Smooth muscle cell (in vitro differentiated cells): ENCODE results near the gene THEMIS. TPM values are rescaled to one million over a fixed set of nuclear protein-coding genes. Genes with fewer than 3 reads are reported as not detected.

Experiments used
- DNase-seq: peaks from one replicate; lab custom pipeline; 2025; ENCODE audit not compliant: unreplicated experiment; lab: John Stamatoyannopoulos, UW
- H2AFZ ChIP-seq: fragments of 200-600 bp; sonication (generic); 2 replicates; pipeline ENCODE4 v1.6.0; 2016; ENCODE audit warnings: antibody characterized with exemption, low read depth, mild to moderate bottlenecking
- H3F3A ChIP-seq: fragments of 200-600 bp; sonication (generic); 2 replicates; pipeline ENCODE4 v1.6.0; 2017; ENCODE audit warnings: antibody characterized with exemption, low read depth
- H3K27ac ChIP-seq: fragments of 200-600 bp; sonication (generic); 2 replicates; pipeline ENCODE4 v1.5.1; 2016; ENCODE audit warnings: low read depth, mild to moderate bottlenecking
- H3K27me3 ChIP-seq: fragments of 200-600 bp; sonication (generic); 2 replicates; pipeline ENCODE4 v1.6.1; 2016; ENCODE audit warnings: low read depth, mild to moderate bottlenecking
- H3K36me3 ChIP-seq: fragments of 200-600 bp; sonication (generic); 2 replicates; pipeline ENCODE4 v1.5.1; 2016; ENCODE audit warnings: low read depth
- H3K4me1 ChIP-seq: fragments of 200-600 bp; sonication (generic); 2 replicates; pipeline ENCODE4 v1.5.1; 2016; ENCODE audit warnings: low read depth
- H3K4me2 ChIP-seq: fragments of 200-600 bp; sonication (generic); 2 replicates; pipeline ENCODE4 v1.6.0; 2016; ENCODE audit warnings: mild to moderate bottlenecking
- H3K4me3 ChIP-seq: fragments of 200-600 bp; sonication (generic); 2 replicates; pipeline ENCODE4 v1.5.1; 2016; ENCODE audit warnings: mild to moderate bottlenecking
- H3K79me2 ChIP-seq: fragments of 200-600 bp; sonication (generic); 2 replicates; pipeline ENCODE4 v1.6.0; 2016; ENCODE audit warnings: low read depth, mild to moderate bottlenecking
- H3K9ac ChIP-seq: fragments of 200-600 bp; sonication (generic); 2 replicates; pipeline ENCODE4 v1.6.0; 2016; ENCODE audit warnings: low read depth
- H3K9me3 ChIP-seq: fragments of 200-600 bp; sonication (generic); replicated peaks from 2 replicates; pipeline ENCODE4 v1.5.1; 2016; ENCODE audit warnings: low read depth
- H4K20me1 ChIP-seq: fragments of 200-600 bp; sonication (generic); 2 replicates; pipeline ENCODE4 v1.6.0; 2016; ENCODE audit warnings: low read depth
- CTCF ChIP-seq: fragments of 200-600 bp; sonication (generic); IDR thresholded peaks from 2 replicates; pipeline ENCODE4 v1.5.1; 2017; ENCODE audit warnings: borderline replicate concordance, mild to moderate bottlenecking, antibody characterized with exemption; ENCODE audit not compliant: insufficient read depth, poor library complexity, severe bottlenecking
- WGBS: methylation state at CpG from one replicate; pipeline ENCODE4 v1.1.7; 2016; ENCODE audit warnings: low lambda C conversion rate; 5-methylcytosine and 5-hydroxymethylcytosine counted together
- polyA plus RNA-seq: library from polyadenylated mRNA; unstranded; fragments of >200 nt; fragmentation: Nextera tagmentation; extraction: Ambion mirVana; gene quantifications from 2 replicates; pipeline ENCODE4 v1.2.1, GENCODE V29; 2016
- total RNA-seq: library from RNA; depleted of rRNA; stranded (reverse); fragments of >200 nt; gene quantifications from 2 replicates; pipeline ENCODE4 v1.2.3, GENCODE V29; 2014

Gene THEMIS
- total and polyA plus RNA-seq, 2 experiments from 2014 or later: not detected

GRCh38 chr6:127924031-127924430, 23.2 kb upstream of the THEMIS start:
- H3F3A ChIP-seq: no peaks in the 10 kb centered on the region
- H2AFZ ChIP-seq: no peak overlapping the region
- H3K36me3 ChIP-seq: no peaks in the 10 kb centered on the region
- H3K9ac ChIP-seq: no peak overlapping the region
- no peak overlapping the region for H3K4me2 ChIP-seq
- no peaks in the 10 kb centered on the region for H3K4me1 ChIP-seq
- H3K27ac ChIP-seq: no peak overlapping the region
- no peaks in the 10 kb centered on the region for H3K79me2 ChIP-seq
- DNase-seq: no peak
- no peak overlapping the region for H3K4me3 ChIP-seq
- no peak for TF ChIP-seq CTCF
- H3K27me3 ChIP-seq: no peaks in the 10 kb centered on the region
- no peaks in the 10 kb centered on the region for H3K9me3 ChIP-seq
- no peaks in the 10 kb centered on the region for H4K20me1 ChIP-seq

- no peak overlapping the region for H3K4me3 ChIP-seq
- TF ChIP-seq CTCF: no peak
Observed at GRCh38 chr6:127923135-127923534, 22.3 kb upstream of the THEMIS start.

GRCh38 chr6:127921982-127922381, 21.1 kb upstream of the THEMIS start:
- no peak for TF ChIP-seq CTCF
- no peaks in the 10 kb centered on the region for H4K20me1 ChIP-seq
- H2AFZ ChIP-seq: no peak overlapping the region
- H3K27me3 ChIP-seq: no peaks in the 10 kb centered on the region
- no peaks in the 10 kb centered on the region for H3K4me1 ChIP-seq
- no peaks in the 10 kb centered on the region for H3K36me3 ChIP-seq
- no peak overlapping the region for H3K4me2 ChIP-seq
- H3K9me3 ChIP-seq: no peaks in the 10 kb centered on the region
- 92% methylated on average over 6 of the region's 6 CpGs for WGBS
- no peak overlapping the region for H3K27ac ChIP-seq
- H3F3A ChIP-seq: no peaks in the 10 kb centered on the region
- H3K79me2 ChIP-seq: no peaks in the 10 kb centered on the region
- no peak overlapping the region for H3K9ac ChIP-seq
- DNase-seq: no peak
- H3K4me3 ChIP-seq: no peak overlapping the region

More at GRCh38 chr6:127923135-127923534, 22.3 kb upstream of the THEMIS start:
- no peaks in the 10 kb centered on the region for H3K27me3 ChIP-seq
- no peaks in the 10 kb centered on the region for H3F3A ChIP-seq
- 96% methylated on average over 2 of the region's 2 CpGs for WGBS
- no peaks in the 10 kb centered on the region for H4K20me1 ChIP-seq
- DNase-seq: no peak
- no peak overlapping the region for H3K9ac ChIP-seq
- no peak overlapping the region for H2AFZ ChIP-seq
- H3K27ac ChIP-seq: no peak overlapping the region
- H3K4me2 ChIP-seq: no peak overlapping the region
- H3K9me3 ChIP-seq: no peaks in the 10 kb centered on the region
- no peaks in the 10 kb centered on the region for H3K79me2 ChIP-seq
- H3K4me1 ChIP-seq: no peaks in the 10 kb centered on the region
- no peaks in the 10 kb centered on the region for H3K36me3 ChIP-seq

- Histone ChIP-seq H4K20me1 (no peaks in the 10 kb centered on the region), H3K79me2 (no peaks in the 10 kb centered on the region), H3K9me3 (no peaks in the 10 kb centered on the region), H3K27ac (no peak overlapping the region), H3K9ac (no peak overlapping the region), H2AFZ (no peak overlapping the region), H3K27me3 (no peaks in the 10 kb centered on the region), H3K4me2 (no peak overlapping the region), H3F3A (no peaks in the 10 kb centered on the region), H3K4me3 (no peak overlapping the region), H3K4me1 (no peaks in the 10 kb centered on the region), H3K36me3 (no peaks in the 10 kb centered on the region)
- 93% methylated on average over 3 of the region's 3 CpGs for WGBS
- no peak for TF ChIP-seq CTCF
- no peak for DNase-seq
Observed at GRCh38 chr6:127920804-127921203, 19.9 kb upstream of the THEMIS start.
